GM19035 (cell line): ENCODE measurements around the gene INHBA.

ENCODE experiments used
- ATAC-seq: cut with Tn5 transposase; IDR thresholded peaks from one replicate; pipeline ENCODE4 v1.9.1; 2021; ENCODE audit not compliant: unreplicated experiment

INHBA gene

GRCh38 chr7:41711283-41712064 lies 8.6 kb upstream of the INHBA start:
- ATAC-seq = no peak

- no peak for ATAC-seq
These were observed 7.9 kb upstream of the INHBA start for GRCh38 chr7:41710838-41711237.

GRCh38 chr7:41709621-41710020 lies 6.7 kb upstream of the INHBA start:
- no peak for ATAC-seq

DNA sequence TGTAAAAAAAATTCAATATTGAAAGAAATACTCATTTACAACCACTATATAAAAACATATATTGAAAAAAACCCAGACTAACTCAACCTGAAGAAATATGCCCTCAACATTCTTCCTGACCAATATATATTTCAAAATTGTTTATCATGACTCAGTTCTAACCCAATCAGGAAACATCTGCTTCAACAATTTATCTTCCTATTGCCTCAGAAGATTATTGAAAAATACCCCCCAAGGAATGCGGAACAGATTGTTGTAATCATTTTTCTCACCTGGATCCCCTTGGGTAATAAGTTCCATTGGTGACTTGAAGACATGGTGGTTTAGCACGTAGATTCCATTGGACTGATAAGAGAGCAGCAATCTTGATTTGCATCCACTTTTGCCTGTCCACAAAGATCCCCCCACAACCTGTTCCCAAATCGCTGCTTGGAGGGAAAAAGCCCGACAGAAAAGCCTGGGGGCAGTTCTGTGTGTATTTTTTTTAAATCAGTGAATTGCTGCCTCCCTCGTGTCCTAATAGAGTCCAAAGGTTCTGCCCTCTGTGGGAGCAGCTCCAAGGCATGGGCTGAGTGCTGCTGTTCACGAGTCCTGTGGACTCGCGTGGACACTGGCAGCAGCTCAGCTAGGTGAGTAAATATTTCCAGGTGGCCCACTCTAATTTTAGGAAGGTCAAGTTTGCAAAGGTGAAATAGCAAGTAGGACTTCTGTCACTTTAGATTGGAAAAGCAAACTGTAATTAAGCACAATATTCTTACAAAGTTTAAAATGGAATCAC lies 5.9 kb upstream of the INHBA start:
- no peak for ATAC-seq

DNA sequence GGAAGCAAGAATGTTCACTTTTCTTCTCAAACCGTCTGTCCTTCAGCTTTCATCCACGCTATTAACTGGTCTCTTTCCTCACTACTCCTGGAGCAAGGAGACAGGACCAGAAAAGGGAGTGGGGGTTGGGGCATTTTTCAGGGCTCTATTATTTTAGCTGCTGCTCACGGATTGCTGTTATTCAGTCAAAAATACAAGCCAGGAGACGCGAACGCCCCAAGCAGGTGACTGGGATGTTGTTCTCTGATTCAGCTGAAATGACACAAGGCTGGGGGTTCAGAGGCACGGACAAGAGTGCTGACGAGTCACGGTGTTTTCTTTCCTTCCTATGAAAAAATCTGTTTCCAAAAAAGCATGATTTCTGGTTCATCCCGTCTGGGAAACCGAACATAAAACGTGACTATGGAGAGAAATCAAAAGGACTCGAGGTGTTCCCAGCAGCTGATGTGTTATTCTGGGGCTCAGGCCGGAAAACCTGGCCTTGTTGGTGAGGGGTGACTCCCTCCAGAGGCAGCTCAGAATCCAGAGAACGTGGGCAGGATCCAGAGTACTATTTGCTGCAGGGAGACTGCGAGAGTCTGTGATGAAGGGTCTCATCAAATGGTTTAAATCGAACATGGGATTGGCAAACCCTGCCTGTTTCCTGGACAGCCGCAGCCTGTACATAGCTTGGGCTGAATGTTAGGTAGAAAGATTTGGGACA lies 3.5 kb upstream of the INHBA start:
- ATAC-seq = no peak

GRCh38 chr7:41705109-41705901 lies 2.4 kb upstream of the INHBA start:
- ATAC-seq = peak; percentile 96

- ATAC-seq = no peak
These were observed 1.6 kb downstream of the INHBA start for GRCh38 chr7:41701068-41701941.

- ATAC-seq = no peak
These were observed 2.8 kb downstream of the INHBA start for GRCh38 chr7:41700044-41700471.

DNA sequence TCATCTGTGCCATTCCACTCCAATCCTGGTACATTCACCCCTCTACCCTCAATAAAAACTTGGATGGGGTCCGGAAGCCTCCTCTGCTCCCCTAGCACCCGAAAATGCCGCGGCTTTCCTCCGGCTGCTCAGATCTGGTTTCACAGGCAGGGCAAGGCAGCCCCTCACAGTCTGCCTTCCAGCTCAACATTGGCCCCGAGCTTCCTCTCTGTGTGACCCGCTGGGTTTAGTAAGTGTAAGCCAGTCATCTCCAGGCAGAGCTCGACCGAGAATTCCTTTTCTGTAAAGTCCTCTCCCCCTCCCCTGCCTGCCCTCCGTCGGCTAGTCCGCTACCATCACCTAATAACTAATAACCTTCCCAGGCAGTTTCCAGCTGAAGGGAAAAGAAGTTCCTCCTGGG lies 3.4 kb downstream of the INHBA start:
- no peak for ATAC-seq

DNA sequence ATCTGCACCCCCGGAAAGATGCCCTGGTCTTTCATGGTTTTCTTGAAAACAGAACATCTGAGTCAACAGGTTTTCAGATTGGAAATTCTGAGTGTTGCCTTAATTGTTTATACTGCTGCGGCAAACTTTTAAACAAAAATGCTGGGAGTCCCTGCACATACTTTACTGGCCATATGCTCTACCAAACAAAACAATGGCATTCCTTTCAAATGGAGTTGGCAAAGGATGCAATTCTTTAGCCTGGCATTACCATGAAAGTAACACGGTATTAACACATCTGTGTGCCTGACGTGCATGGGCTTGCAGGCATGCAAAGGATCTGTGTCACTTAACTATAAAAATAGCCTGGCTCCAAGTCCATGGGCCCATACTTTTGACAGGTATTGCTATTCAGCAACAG lies 4.2 kb downstream of the INHBA start:
- no peak for ATAC-seq

GRCh38 chr7:41698114-41698513 lies 4.8 kb downstream of the INHBA start:
- no peak for ATAC-seq

GRCh38 chr7:41696323-41696916 lies 6.5 kb downstream of the INHBA start:
- no peak for ATAC-seq

DNA sequence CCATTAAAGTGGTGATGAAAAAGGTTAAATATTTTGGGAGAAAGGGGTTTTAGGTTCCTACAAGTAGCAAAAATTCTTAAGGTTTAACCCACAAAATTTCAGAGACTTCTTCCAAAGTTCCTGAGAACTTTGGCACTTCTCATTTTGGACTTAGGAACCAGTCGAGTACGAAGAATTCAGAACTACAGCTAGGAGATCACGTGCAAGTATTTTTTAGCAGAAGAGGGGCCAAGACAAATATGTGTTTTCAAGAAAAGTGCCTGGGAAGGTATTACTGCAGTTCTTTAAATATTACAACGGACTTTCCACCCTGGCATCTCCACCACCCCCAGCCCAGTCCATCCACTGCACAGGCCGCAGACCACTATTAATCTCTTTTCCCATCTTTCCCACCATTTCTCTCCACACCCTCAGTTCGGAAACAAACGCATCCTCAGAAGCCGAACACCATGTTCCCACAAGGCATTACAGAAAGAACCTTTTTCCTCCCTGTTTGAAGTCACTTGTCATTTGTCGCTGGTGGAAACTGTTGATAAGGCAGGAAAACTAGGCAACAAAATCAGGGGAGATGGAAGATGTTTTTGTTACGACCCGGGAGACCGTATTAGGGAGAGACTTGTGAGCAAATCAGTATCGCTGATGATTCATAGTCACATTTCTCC lies 7.1 kb downstream of the INHBA start:
- no peak for ATAC-seq

GRCh38 chr7:41694495-41694894 lies 8.4 kb downstream of the INHBA start:
- ATAC-seq = no peak

GRCh38 chr7:41693150-41693997 lies 9.5 kb downstream of the INHBA start:
- ATAC-seq = no peak

- no peak for ATAC-seq
These were observed 10.6 kb downstream of the INHBA start for GRCh38 chr7:41692251-41692650.

DNA sequence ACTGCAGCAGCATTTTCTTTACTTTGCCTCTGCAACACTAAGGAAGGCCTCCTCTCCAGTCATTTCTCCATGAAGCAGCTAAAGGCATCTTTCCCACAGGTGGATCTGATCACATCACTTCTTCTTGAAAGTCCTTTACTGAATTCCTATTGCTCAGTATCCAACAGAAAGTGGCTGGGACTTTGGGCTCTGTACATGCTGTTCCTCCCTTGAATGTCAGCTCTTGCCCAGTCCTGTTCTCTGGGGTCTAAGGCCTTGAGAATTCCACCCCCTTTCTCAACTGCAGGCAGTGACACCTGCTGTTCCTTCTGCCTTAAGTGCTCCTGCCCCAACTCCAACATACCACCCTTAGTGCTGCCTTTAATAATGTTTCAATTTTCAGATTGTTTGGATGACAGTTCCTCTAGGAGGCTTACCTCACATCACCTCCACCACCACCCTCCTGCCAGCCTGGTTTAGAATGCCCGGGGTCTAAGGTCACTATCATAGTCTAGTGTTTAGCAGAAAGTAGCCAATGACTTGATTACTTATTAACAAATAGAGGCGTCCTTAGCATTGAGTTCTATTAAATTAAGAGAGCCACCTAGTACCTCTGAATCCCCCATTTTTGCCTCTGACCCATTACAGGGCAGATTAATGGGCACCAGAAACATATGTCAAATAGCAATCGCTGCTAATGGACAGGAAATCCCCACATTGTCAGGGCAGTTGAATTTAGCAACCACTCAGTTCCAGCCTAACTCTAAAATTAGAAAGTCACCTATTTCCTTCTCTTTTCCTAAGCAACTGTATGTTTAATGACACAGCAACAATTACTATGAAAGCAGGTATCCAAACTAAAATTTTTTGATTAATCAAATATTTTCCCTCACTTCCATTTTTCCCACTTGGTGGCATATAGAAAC lies 11.4 kb downstream of the INHBA start:
- ATAC-seq = no peak
